ENCODE data around the gene POLK.

POLK gene

DNA sequence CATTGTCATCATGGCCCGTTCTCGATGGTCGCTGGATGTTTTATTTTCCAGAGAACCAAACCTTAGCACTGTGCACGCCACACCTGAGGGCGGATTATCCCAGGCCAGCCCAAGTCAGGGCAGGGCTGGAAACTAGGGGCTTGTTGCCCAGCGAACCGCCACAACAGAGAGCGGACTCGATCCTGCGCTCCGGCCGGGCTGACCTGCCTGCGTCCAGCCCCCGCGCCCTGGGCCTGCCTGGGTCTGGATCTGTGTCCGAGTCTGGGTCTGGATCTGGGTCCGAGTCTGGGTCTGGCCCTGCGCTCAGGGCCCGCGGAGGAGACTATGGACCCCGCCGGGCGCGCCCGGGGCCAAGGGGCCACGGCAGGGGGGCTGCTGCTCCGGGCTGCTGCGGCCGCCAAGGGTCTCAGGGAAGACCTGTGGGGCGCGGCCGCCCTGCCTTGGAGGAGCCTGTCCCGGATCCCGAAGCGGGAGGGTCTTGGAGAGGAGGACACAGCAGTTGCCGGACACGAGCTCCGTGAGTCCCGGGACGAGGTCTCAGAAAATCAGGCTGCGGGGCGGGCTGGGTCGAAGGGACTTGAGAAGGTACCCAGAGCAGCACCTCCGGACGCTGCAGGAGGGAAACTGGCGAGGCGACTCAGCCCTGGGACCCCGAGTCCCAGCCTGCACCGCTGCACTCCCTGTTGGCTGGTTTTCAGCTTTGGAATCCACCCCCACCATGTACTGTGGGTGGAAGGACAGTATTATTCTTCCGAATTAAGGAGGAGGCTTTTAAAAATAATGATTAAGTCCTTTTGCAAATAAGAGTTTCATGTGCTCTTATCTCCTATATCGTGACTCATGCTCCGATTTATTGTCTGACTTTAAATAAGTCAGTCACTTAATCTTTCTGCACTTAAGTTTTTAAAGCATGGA, 99.9 kb downstream of the POLK start, which contains the start of gene ANKDD1B:
Gene ANKDD1B, plus strand, starts transcription at position 143 of the 915 bp plus-strand sequence. Its CDS starts 182 bp downstream, at position 325.
- no peak for DNase-seq

DNA sequence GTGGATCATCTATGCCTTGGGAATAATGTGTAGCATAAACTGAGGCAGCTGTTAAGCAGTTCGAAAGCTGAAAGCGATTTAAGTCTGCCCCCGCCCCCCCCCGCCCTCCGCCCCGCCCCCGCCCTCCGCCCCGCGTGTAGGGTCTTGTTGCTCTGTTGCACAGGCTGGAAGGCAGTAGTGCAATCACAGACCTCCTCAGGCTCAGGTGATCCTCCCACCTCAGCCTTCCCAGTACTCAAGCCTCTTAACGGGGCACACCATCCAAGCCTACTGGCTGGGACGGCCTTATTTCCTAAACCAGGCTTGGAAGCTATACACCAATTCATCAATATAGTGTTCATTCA, 100.5 kb downstream of the POLK start:
- no peak for DNase-seq

DNA sequence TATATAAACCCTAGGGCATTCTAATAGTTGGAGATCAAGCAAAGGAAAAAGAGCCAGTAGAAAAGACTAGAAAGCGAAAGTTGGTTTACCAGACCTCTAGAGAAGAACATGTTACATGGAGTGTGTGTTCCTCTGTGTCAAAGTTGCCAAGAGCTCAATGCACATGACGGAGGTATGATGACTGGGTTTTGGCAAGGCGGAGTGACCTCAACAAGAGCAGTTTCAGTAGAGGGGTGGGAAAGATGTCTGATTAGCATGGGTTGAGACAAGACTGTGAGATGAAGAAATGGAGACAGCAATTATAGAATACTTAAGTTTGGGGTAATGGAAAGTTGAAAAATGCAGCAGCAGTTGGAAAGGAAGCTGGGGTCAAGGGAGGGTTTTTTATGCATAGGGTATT, 101.2 kb downstream of the POLK start:
- DNase-seq = no peak

DNA sequence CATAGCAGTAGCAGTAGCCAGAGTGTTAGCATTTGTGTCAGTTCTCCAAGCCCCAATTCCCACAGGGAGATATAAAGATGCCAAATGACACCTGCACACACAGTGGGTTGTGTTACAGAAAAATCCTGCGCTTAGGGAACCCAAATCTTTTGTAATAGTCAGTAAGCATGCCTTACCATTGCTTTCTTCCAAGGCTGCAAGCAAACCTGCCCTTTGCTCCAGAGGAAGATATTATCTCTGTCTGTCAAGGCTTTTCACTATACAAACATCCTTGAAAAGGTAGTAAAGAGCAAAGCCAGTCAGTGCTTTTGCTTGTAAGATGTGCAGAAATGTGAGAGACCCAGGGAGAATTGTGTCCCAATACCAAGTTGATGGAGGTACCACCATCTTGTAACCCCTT, 102.5 kb downstream of the POLK start:
- DNase-seq = no peak

DNA sequence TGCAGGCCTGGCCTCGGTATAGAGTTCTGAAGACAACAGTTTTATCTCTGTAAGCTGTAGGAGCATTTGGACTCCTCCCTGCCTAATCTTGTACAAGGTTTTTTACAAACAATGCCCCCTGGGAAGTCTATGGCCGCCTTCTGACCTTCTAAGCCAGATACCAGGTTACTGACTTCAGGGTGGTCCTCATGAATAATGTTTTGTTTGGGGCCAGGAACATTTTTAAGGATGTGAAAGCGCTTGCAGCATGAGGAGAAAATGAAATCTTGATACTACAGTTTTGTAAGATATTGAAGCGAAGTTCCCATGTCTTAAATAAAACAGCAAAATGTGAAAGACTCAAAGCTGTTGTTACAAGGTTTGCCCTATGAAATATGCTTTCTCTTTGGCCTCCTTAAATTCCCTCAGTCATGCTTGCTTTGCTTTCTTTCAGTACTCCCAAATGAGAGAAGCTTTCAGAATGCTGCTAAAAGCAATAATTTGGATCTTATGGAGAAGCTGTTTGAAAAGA, 104.7 kb downstream of the POLK start:
- DNase-seq = no peak

DNA sequence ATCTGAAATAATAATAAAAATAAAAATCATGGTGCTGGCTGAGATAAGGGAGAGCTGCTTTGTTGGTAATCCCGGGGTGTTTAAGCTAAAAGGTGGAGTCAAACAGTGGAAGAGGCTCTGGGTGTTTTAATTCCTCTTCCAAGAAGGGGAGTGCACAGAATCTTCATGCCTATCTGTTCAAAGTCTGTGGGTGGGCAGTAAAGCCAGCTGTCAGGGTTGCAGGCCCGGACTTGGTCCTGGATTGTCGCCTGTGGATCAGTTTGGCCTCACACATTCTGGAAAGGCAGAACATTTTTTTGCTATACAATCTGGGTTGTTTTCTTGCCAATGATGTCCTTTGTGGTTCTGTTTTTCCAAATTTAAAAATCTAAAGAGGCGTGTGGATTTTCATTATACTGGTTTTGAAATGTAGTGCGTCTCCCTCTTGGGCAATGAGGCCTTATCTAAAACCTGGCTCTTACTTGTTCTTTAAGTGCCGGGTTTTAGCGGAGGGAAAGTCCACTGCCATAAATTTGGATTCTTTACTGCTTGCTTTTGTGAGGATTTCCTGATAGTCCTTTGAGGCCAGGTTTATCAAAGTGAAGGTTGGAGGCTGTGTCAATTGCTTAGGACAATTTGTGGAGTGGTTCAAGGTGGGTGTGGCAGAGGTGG, 105.4 kb downstream of the POLK start:
- DNase-seq = no peak

DNA sequence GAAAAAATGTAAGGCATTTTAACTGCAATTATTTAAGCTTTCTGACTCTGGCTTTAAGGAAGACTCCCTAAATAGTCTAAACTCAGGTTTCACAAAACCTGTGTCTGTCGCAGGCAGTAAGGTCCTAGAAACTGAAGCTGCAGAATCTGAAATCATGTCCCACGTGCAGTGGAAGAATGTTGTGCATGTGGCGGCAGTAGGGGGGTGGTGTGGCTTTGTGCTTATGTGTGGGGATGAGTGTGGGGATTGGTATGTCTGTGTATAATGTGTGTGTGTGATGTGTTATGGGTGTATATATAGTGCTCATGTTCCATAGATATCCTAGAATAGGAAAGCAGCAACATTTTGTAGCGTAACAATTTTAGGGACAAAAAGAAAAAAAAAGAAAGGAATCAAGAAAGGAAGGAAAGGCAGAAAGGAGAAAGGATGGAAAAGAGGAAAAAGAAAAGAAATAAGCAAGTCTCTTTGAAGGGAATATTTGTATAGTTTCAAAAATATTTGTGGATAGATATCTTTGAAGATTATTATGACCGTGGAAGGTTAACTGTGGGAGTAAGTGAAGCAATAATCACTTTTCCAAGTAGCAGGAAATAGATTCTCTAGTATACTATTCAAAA, 106.2 kb downstream of the POLK start:
- no peak for DNase-seq

DNA sequence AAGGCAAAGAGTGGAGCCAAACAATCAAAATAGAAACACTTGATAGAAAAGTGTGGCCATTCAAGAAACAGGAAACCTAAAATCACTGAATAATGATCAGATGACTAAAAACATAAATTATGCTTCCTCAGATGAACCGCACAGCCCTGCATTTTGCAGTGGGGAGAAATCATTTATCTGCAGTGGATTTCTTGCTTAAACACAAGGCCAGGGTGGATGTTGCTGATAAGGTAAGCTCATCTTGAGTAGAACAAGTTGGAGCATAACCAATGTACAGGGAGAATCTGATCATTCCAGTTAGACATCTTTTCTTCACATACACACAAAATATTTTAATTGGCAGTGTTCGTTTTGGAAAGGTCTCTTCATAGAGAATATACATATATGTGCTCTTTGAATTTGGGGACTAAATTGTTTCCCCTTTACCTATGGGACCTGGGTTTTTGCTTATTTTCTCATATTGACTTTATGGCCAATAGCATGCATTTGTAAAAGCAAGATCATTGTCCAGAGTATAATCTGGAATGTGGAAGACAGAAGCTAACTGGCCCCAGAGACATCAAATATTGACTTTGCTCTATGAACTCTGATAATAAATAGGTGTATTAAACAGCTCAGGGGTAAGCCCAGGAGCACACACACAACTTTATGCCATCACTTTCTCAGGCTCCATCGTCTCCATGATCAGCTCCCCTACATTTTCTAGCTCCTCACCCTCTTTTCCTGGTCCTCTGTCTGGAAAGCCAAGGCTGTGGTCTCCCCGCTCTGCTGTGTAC, 108.7 kb downstream of the POLK start:
- DNase-seq = no peak

DNA sequence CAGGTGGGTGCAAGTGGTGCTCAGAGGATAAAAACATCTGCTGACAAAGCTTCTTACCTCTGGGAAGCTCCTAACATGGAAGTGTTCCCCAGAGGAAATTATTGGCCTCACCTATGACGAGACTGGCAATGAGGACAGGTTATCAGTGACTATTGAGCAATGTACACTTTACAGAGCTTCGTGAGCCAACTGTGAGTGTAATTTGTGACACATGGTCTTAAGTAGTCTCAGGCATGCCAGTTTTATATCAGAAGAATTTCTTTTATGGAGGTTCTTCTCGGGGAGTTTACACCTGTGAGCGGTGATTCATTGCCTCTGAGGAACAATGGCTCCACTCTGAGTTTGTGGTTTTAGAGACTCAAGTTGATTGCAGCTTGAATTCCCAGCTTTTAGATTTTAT, 110.9 kb downstream of the POLK start:
- no peak for DNase-seq

DNA sequence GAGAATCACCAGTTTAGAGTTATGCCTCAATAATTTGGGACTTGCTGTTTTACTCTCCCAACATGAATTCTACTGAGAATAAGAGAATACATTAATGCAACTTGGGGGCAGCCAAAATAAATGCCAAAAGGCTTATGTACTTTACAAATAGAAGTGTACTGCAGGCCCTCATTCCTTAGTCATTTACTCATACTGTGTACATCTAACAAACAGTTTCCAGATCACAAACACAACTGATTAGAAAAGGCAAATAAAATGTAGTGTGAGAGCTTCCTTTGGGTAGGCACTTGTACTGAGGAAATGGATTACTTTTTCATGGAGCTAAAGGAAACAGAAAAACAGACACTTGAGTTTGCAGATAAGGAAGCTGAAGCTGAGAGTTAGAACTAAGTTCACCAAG, 112.2 kb downstream of the POLK start:
- no peak for DNase-seq

DNA sequence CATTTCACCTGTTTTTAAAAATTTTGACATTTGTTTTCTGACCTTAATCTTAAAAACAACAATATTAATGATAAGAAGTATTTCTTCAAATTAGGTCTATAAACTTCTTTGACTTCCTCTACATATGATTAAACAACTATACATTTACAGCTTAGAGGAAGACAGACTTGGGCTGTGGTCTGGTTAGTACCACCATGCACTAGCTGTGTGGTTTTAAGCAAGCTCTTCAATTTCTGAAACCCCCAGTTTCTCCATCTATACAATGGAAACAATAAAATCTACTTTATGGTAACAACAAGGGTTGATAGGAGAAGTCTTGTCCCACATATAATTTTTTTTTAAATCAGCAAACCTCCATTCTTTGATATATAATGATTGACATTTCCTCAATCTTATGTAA, 115.3 kb downstream of the POLK start:
- DNase-seq = no peak

DNA sequence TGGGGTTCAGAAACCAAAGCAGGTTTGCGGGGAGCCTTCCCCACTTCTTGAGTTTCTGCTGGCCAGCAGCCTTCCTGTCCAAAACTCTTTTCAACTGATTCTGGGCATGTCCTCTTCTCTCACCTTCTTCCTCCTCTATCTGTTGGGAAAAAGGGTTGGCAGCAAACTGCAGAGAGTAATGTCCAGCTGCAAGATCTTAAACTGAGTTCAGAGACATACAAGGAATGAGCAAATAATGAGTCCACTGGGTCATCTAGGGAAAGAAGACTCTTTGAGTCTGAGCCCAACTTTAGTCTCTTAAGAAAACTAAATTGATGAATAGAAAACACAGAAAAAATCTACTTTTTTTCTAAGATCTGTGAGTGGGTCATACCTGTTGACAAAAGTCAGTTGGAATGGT, 116.1 kb downstream of the POLK start:
- DNase-seq = no peak

DNA sequence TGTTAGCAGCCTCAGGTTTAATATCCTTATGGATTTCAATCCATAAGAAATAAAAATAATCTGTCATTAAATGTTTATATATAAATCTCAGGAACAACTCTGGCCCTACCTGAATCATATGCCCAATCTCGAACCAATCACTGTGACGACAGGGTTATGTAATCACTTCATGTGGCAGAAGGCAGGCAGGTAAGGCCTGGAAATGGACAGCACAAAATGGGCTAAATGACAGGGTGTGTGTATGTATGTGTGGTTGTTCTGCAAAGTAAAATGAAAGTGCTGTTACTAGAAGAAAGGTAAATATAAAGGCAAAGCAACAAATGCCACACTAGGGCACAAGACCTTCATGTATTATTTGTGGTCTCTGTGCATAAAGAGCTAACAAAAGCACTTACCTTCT, 119.2 kb downstream of the POLK start:
- DNase-seq = no peak

DNA sequence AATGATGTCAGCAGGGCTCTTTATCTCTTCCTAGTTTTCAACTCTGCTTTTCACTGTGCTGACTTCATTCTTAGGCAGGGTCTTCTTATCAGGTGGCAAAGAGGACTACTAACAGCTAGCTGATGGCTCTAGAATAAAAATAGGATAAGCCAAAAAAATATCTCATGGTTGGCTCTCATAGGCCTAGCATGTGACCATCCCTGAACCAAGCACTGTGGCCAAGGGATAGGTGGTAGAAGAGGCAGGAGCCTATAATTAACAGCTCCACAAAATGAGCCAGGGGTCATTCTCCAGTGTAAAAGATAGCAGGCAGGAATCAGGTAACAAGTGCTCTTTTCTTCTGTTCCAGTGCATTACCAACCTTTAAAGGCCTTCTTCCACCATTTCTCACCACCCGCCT, 120.6 kb downstream of the POLK start:
- DNase-seq = no peak

DNA sequence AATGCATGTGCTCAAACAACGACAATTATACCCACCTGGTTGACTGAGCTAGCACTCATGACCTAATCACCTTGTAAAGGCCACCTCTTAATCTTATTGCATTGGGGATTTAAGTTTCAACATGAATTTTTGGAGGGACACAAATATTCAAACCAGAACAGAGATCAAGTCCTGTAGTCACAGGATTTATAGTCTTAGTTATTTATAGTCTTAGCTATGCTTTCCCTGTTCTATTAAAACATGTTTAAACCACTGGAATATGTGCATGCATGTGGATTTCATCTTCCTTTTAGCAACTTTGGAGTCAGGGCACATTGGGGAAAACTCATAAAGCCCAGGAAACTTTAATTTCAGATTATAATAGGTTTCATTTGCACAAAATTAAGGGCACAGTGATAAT, 126.3 kb downstream of the POLK start:
- DNase-seq = no peak

DNA sequence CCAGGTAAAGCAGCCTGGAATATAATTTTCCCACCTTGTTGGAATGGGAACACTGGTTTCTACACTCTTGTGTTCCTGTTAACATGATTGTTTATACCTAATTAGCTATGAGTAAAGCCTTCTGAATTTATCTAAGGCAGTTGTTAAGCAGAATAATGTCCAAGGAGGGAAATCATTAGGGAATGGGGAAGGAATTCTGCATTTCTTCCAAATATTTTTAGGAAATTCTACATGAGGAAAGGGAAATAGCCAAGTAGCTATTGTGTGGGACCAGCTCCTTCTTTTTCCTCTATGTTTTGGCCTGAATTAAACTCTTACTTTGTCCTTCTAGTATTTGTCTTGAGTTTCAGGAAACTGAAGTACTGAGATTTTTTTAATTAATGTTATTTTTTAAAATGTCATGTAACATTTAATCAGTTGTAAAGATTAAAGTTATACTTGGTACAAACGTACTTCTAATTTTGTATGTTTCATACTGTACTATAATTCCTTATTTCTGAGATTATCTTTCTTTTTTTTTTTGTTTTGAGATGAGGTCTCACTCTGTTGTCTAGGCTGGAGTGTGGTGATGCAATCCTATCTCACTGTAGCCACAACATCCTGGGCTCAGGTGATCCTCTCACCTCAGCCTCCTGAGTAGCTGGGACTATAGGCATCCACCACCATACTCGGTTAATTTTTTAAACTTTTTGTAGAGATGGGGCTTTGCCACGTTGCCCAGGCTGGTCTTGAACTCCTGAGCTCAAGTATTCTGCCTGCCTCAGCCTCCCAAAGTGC, 128.0 kb downstream of the POLK start:
- DNase-seq = no peak

DNA sequence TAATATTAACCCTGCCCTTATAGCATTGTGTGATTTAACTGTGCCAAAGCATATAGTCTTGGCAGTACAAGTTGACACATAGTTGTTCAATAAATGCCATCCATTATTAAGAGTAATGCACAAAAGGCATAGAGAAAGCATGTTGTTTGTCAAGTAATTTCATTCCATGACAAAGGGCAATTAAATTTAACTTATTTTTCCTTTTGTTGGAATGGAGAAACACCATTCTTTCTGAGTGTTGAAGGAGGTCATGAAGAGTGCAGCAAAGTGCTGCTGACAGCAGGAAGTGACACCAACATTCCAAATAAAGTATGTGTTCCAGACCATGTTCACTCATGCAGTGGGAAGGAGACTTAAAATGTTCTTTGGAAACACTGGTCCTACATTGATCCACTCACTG, 128.7 kb downstream of the POLK start:
- DNase-seq = no peak

DNA sequence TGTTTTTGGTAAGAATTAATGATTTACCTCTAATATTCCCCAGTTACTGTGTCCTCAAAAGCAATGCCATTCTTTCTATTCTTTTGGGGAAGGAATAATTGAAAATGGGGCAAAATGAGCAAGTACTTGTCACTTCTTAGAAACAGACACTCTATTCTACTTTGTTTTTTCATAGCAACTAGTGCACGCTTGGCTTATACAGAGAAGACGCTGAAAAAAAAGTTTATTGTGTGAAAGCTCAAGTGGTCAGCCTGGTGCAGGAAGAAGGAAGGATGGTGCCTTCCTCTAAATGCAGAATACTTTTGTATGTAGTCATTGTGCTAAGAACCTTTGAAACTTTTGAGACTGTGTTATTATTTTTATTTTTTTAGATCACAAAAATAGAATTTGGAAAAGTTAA, 129.1 kb downstream of the POLK start:
- DNase-seq = no peak

DNA sequence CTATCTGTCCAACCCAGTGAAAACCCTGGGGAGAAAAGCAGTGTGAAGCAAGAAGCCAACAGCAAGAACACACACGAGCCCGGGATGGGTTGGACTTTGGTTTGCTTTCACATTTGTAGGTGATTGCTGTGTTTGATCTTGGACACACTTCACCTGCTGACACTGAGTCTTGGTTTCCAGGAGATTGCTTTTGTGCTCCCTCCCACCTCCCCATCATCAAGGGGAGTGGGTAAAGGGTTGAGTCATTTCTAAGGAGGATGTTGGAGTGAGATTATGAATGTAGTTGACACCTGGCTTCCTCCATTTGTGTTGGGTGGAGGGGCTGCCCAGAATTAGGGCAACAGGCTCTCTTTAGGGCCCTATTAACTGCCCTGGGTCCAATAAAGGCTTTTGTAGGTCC, 137.0 kb downstream of the POLK start:
- DNase-seq = no peak

All from activated naive CD4-positive, alpha-beta T cell (primary cell).